Fibroblast of lung (primary cell): ENCODE measurements around the gene CSN3.

Experiments used
- CTCF ChIP-seq, 2 donors: IDR thresholded peaks in 1 of 2; conservative IDR thresholded peaks in 1 of 2; 1 replicate in 1 of 2; 2 replicates in 1 of 2; pipeline ENCODE4 v1.5.1; 2011 to 2012; ENCODE audit warnings: low read length in 2 of 2, control low read depth in 1 of 2, inconsistent platforms in 1 of 2, low read depth in 1 of 2, mild to moderate bottlenecking in 1 of 2
- EZH2 ChIP-seq: IDR thresholded peaks from 2 replicates; pipeline ENCODE4 v1.5.1; 2012; ENCODE audit warnings: low read length, control low read depth, mild to moderate bottlenecking; ENCODE audit errors: missing control alignments

- TF ChIP-seq CTCF (conservative IDR thresholded peaks at IDR 0.05 in 1 of 2, IDR thresholded peaks at IDR 0.05 in 1 of 2; ENCODE audit: low read depth in 1 of 2, low read length in 2 of 2), result no peak
- TF ChIP-seq EZH2, result no peak
Measured at GRCh38 chr4:70196857-70197256, 45.5 kb upstream of the CSN3 start.
